HFF-Myc (cell line): ENCODE measurements around the gene HACD2.

ENCODE experiments used
- DNase-seq: peaks from one replicate; pipeline ENCODE4 v3.0.0-alpha.2; 2011; ENCODE audit warnings: low read depth; ENCODE audit errors: extremely low read depth
- H3K4me3 ChIP-seq: replicated peaks from 2 replicates; pipeline ENCODE4 v1.5.1; 2011; ENCODE audit warnings: low read depth, mild to moderate bottlenecking, control low read depth, low read length
- CTCF ChIP-seq: IDR thresholded peaks from 2 replicates; pipeline ENCODE4 v1.5.1; 2012; ENCODE audit warnings: mild to moderate bottlenecking, low read depth, low read length, control low read depth; ENCODE audit errors: missing control alignments

Gene HACD2

GRCh38 chr3:123584988-123585937 is at the start of gene HACD2:
Gene HACD2 (minus strand): TSS chr3:123585053. CDS start chr3:123585027, 26 bp downstream.
- DNase-seq, result peak; percentile 91
- TF ChIP-seq CTCF, result no peak
- H3K4me3 ChIP-seq, result peak within 1 kb of the TSS; percentile 63

GRCh38 chr3:123634149-123635051 is 49.5 kb upstream of the HACD2 start:
- DNase-seq, result no peak
- no peak for TF ChIP-seq CTCF
- H3K4me3 ChIP-seq, result no peak overlapping the region

GRCh38 chr3:123633530-123633929 is 48.7 kb upstream of the HACD2 start:
- no peak for TF ChIP-seq CTCF
- no peak for DNase-seq
- no peak overlapping the region for H3K4me3 ChIP-seq

- TF ChIP-seq CTCF, result no peak
- DNase-seq, result peak; percentile 41
- no peak overlapping the region for H3K4me3 ChIP-seq
Observed at GRCh38 chr3:123632161-123632655, 47.4 kb upstream of the HACD2 start.

- no peak for TF ChIP-seq CTCF
- no peak overlapping the region for H3K4me3 ChIP-seq
- no peak for DNase-seq
Observed at GRCh38 chr3:123629747-123630047, 44.8 kb upstream of the HACD2 start.

GRCh38 chr3:123628996-123629746 is 44.3 kb upstream of the HACD2 start:
- no peak for TF ChIP-seq CTCF
- no peak overlapping the region for H3K4me3 ChIP-seq
- no peak for DNase-seq
